ENCODE data around the gene MSL3B.

MSL3B gene

GRCh38 chr2:233837694-233838229 is 30.4 kb downstream of the MSL3B start:
- intact Hi-C loops (cut with micrococcal nuclease) = loop anchor here (10.0 kb wide), 1 partner anchor 353 kb away; no protein-coding TSS in a partner anchor
- POLR2A ChIA-PET = no interaction called here
- RAD21 ChIA-PET (ENCODE audit: low non-redundant PET in 1 of 2, low total read pairs in 2 of 2, uncharacterized antibody in 2 of 2, unreplicated experiment in 2 of 2) = no interaction called here

More at GRCh38 chr2:233837694-233838229, 30.4 kb downstream of the MSL3B start:
- H3K9ac ChIP-seq (ENCODE audit: low read length) = no peak overlapping the region
- CTCF ChIA-PET = no interaction called here
- H4K20me1 ChIP-seq (ENCODE audit: insufficient read depth) = peaks cover 20% of the 10 kb centered on the region; the same call in 1 of the 2 replicates
- H3K4me1 ChIP-seq (ENCODE audit: control insufficient read depth in 1 of 2, insufficient read depth in 2 of 2, low read length in 2 of 2) = no peaks in the 10 kb centered on the region
- no peaks in the 10 kb centered on the region for H3K9me3 ChIP-seq (ENCODE audit: control insufficient read depth in 1 of 2, insufficient read depth in 1 of 2, low read depth in 1 of 2, low read length in 2 of 2)
- no peaks in the 10 kb centered on the region for H3K9me2 ChIP-seq (ENCODE audit: insufficient read depth)
- H3K27ac ChIP-seq (ENCODE audit: low read depth, low read length) = no peak overlapping the region
- ATAC-seq = no peak
- no peak overlapping the region for H3K4me3 ChIP-seq (replicated peaks in 1 of 2; ENCODE audit: low read depth in 1 of 2, low read length in 2 of 2)
- peaks cover 86% of the 10 kb centered on the region for H3K79me2 ChIP-seq (ENCODE audit: insufficient read depth, low read length)
- no peak overlapping the region for H2AFZ ChIP-seq (ENCODE audit: low read depth, low read length, poor library complexity, severe bottlenecking)
- peaks cover 69 to 79% of the 10 kb centered on the region in 2 experiments for H3K36me3 ChIP-seq (ENCODE audit: control insufficient read depth in 1 of 2, insufficient read depth in 2 of 2, low read length in 2 of 2)
- BruUV-seq (replicated peaks) = no TSS peak
- no peak for DNase-seq (ENCODE audit: low read depth, low spot score)
- TF ChIP-seq SIN3A (IDR thresholded peaks at IDR 0.05; ENCODE audit: low read depth) (no peak), CEBPB (IDR thresholded peaks at IDR 0.05; ENCODE audit: low read depth) (no peak), EZH2 (IDR thresholded peaks at IDR 0.05) (no peak), MAX (IDR thresholded peaks at IDR 0.05) (no peak), TCF7L2 (IDR thresholded peaks at IDR 0.05; ENCODE audit: borderline replicate concordance, extremely low read depth, insufficient read depth, insufficient read length) (no peak), ATF3 (IDR thresholded peaks at IDR 0.05) (no peak), CTCF (IDR thresholded peaks at IDR 0.05 in 2 of 3, conservative IDR thresholded peaks at IDR 0.05 in 1 of 3; ENCODE audit: borderline replicate concordance in 1 of 3, insufficient read depth in 1 of 3, low read depth in 2 of 3, low read length in 2 of 3) (no peak), CBX3 (IDR thresholded peaks at IDR 0.05; ENCODE audit: low read depth) (no peak), FOSL1 (IDR thresholded peaks at IDR 0.05; ENCODE audit: low read depth) (no peak), SP1 (IDR thresholded peaks at IDR 0.05; ENCODE audit: low read depth) (no peak), ZBTB33 (IDR thresholded peaks at IDR 0.05; ENCODE audit: extremely low read depth, insufficient replicate concordance, low read length) (no peak)
- no peaks in the 10 kb centered on the region for H3K27me3 ChIP-seq (ENCODE audit: insufficient read depth, low read length)
- H3K4me2 ChIP-seq (ENCODE audit: low read length) = no peak overlapping the region

All from HCT116 (cell line).